CD4-positive, alpha-beta T cell treated with Interleukin-1 beta for 1 hour (primary cell): ENCODE results near the gene JAKMIP1.
A peak's percentile ranks its signal among the peaks of the same experiment; 100 is the strongest.
"Not testable (repeated sequence)": the region's sequence is repeated elsewhere in the genome, so short reads cannot be mapped to it uniquely, and the experiment has no call there.

ENCODE experiments used
- DNase-seq, 2 donors: peaks; one replicate each; pipeline ENCODE4 v3.0.0-alpha.2; 2020 to 2022

JAKMIP1 gene

DNA sequence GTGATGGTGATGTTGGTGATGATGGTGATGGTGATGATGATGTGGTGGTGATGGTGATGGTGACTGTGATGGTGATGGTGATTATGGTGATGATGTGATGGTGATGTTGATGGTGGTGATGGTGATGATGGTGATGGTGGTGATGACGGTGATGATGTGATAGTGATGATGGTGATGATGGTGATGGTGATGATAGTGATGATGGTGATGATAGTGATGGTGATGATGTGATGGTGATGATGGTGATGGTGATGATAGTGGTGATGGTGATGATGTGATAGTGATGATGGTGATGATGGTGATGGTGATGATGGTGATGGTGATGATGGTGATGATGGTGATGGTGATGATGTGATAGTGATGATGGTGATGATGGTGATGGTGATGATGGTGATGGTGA lies 196.9 kb downstream of the JAKMIP1 start:
- not testable (repeated sequence) for DNase-seq

DNA sequence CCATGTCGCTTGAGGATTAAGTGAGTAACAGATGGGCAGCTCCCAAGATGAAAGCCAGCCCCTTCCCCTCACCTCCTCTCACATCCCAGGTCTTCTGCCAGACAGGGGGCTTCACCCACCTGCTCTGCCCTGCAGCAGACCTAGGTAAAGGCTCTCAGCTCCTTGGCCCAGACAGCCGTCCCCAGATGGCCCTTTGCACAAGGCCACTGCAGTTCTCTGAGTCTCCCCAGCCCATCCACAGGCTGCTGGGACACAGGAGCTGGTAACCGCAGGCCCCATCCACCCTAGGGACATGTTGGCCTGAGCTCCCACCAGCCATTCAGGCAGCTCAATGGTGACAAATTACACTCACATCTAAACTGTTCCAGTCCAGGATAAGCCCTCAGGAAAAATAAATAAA lies 197.4 kb downstream of the JAKMIP1 start:
- no peak for DNase-seq

DNA sequence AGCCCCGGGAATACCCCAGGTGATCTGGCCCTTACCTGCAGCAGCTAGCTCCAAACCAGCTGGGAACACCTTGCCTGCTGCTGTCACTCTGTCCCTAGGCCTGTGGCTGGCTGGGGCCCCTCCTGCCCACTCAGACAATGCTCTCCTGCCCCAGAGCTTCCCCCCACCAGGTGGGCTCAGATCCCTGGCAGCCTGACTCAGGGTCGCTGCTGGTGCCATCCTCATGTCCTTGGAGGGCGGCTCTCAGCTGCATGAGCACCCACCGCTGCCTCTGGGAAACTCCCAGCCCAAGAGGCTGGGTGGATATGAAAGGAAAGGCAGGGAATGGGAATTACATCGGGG lies 197.9 kb downstream of the JAKMIP1 start:
- no peak for DNase-seq

DNA sequence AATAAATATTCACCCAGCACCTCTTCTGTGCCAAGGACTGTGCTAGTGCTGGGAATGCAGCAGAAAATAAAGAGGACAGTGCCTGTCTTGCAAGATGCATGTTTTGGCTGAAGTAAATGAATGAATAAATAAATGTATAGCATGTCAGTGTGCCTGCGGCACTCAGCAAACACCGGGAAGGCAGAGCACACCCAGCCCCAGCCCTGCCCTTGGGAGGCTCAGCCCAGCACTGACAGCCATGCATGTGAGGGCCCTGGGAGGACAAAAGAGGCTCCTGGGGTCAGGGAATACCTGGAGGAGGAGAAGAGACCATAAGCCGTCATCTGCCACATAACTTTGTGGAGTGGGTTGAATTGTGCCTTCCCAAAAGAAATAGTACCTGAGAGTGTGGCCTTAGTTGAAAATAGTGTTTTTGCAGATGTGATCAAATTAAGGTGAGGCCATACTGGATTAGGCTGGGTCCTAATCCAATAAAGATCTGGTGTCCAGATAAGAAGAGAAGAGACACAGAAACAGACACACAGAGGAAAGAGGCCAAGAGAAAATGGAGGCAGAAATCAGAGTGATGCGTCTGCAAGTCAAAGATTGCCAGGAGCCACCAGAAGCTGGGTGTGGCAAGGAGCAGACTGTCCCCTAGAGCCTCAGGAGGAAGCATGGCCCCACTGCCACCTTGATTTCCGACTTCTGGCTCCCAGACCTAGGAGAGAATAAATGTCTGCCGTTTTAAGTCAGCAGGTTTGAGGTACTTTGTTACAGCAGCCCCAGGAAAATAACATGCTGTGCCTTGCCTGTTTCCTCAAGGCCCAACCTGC lies 198.5 kb downstream of the JAKMIP1 start:
- DNase-seq = no peak

DNA sequence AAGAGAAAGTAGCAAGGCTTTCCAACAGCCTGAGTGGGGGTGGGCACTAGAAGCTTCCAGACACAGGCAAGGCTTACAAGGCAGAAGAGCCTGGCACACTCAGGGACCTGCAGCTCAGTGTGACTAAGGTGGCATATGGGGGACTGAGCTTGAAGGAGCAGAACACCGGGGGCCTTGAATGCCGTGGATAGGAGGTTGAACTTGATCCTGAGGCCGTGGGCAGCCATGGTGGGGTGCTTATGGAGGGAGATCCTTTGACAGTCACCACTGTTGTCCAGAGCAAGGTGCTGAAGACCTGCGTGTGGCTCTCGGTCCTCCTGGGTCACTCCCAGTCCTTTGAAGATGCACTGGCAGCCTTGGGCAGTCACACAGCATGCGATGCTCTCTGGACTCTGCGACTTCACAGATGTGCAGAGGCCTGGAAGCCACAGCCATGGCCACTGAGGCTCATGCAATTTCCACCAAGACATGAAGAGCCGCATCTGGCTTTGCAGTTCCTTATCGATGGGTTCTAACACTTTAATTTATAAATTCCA lies 200.5 kb downstream of the JAKMIP1 start:
- DNase-seq = no peak

DNA sequence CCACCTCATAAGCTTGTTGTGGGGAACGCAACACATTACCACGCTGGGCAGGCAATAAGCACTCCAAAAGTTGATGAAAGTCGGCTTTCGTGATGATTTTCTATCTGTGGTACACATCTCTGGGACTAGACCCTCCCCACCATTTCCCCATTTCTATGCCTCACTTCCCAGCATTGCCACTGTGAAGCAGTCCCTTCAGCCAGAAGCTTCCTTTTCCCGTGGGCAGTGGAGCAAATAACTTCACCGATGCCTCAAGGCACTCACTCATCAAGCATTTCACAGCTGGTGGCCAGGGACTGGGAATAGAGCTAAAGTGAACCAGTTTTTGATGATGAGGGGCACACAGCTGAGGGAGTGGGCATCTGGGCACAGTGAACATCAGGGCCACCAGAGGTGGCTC lies 201.0 kb downstream of the JAKMIP1 start:
- no peak for DNase-seq

DNA sequence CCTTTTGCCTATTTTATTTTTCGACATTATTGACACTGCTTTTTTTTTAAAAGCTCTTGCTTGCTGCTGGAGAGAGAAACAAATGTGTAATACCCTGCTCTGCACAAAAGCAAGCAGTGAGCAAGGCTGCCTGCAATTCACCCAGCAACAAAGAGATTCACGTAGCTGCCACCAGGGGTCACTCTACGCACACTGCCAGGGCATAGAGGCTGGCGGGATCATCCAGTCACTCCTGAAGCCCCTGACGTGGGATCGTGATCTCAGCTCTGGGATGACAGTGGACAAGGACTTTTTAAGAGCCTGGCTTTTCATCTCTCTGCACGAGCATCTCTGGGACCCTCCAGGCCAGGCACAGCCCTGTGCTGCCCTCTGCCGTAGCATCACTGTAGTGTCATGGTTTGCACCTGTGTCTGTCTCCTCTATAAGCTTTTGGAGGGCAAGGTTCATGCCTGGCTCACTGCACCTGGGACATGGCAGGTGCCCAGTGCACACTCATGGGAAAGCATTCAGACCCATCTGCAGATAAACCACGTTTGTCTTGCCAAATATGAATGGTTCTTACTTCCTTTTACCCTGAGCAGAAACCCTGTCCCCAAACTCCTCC lies 201.9 kb downstream of the JAKMIP1 start:
- DNase-seq = peak; percentile 23 to 39

DNA sequence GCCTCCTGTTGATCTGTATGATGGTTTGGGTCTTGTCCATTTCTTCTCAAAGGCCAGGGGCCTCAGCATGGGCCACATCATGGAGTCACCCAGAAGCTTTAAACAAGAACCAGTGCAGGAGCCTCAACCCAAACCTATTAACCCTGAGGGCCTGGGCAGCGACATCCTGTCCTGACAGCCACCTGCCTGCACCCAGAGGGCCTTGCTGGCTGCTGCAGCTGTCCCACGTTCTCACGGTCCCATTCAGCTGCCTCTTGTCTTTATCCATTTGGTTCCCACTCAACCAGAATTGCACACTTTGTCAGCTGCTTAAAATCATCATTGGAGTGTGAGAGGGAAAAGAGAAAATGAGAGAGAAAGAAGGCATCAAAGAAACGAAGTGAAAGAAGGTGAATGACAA lies 203.7 kb downstream of the JAKMIP1 start:
- no peak for DNase-seq

DNA sequence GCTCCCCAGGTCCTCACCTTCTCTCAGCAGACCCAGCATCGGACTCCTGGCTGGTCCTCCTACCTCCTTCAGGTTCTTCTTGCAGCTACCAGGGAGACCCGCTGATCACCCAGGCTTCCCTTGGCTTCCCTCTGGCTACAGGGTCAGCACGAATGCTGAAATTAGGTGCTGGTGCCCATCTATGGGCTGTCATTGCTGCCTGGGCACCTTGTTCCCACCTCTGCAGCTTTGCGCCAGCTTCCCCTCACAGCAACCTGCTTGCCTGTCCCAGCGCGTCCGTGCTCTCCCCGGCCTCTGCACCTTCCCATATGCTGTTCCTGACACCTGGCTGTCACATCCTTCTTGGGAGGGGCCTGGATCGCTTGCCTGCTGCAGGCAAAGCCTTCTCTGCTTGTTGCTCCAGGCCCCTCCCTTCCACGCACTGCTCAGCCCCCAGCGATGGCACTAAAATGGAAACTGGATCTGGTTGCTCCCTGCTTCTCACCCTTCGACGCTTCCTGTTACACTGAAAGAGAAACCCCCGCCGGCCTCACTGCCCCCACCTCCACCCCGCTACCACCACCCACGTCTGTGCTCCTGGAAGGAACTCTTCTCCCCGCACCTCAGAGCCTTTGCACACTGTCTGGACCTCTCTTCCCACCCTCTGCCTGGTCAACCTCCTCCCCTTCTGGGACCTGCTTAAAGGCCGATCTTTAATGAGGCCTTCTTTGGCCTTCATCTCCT lies 204.3 kb downstream of the JAKMIP1 start:
- no peak for DNase-seq

DNA sequence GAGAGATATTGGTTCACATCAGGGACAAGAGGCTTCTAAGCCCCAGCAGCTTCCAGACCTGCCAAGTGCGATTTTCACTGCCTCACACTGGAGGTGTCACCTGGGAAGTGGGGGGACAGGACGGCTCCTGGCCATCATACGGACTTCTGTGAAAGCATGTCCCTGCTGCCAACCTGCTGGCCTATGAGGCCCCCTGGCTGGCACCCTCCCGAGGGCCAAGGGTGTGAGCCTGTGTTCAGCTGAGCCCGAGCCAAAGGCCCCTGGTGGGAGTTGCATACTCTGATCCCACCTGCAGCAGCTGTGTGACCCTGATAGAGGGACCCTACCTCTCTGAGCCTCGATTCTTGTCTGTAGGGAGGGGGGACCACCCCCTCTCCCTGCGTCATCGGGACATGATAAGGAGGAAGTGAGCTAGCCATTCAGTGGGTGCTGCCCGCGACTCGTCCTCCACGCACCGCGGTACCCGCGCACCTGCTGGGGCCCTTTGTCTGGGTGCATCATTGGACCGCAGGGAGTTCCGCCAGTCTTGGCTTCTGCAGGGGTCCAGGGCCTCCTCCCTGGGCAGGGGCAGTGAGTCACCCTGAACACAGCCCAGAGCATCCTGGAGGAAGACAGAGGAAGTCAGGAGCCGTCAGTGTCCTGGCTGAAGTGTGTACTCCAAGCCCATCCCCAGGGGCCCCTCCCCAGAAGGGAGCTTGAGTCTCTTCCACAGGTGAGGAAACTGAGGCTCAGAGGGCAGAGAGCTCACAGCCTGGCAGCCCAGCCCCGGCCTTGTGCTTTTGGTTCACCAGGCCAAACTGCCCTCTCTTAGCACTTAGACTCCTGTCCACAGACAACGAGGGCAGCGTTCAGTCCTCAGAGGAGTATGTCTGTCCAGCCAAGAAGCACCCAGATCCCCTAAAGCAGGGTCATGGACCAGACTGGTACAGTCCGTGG lies 206.2 kb downstream of the JAKMIP1 start:
- no peak for DNase-seq

DNA sequence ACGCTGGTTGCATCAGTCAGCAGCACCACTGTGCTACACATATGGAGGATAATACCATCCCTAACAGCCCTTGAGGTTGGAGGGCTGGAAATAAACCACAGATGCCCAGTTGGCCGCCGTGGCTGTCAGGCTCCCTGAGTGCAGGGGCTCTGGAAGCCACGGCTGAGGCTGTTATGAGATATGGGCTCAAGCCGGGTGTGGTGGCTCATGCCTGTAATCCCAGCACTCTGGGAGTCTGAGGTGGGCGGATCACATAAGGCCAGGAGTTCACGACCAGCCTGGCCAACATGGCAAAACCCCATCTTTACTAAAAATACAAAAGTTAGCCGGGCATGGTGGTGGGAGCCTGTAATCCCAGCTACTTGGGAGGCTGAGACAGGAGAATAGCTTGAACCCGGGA lies 207.0 kb downstream of the JAKMIP1 start:
- not testable (repeated sequence) for DNase-seq

DNA sequence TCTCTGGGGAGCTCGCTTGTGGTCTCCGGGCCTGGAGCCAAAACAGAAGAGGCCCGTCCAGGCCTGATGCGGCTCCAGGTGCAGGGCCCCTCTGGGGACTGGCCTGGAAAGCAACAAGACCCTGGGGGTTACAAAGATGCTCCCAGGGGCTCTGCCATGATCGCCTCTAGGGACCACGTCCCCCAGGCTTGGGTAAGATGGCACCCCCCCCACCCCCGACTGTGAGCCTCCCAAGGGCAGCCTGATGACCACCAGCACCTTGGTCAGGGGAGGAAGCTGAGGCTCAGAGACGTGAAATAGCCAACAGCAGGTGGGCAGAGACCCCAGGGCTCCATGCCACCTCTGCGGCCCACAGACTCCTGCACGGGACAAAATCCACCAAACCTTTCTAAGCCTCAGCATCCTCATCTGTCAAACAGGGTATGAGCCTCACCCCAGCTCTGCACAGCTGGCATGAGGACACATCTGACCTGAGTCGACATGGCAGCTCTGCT lies 207.5 kb downstream of the JAKMIP1 start:
- no peak for DNase-seq

DNA sequence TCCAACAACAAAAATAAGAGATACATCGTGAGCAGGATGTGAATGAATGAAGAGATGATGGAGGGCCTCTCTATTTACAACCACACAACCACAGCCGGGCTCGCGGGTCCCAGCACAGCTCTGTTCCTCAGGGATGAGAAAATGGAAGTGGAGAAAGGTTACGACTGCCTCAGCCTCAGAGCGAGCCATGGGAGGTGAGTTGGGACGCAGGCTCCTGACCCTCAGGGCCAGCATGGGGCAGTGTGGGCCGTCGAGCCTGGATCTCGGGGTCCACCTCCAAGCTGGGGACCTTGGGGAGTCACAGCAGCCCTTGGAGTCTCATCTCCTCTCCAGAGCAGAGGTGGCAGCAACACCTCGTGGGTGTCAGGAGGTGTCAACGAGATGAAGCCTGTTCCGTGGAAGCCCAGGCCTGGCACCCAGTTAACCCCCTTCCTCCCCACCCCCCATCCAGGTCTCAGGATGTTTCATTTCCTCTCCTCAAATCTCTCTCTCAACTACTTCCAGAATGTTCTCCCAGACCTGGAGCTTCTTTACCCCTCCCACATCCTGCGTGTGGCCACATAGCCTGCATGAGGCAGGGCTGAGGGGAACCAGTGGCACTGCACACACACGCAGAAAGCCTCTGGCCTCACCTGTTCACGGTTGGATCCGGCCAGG lies 208.1 kb downstream of the JAKMIP1 start:
- DNase-seq = no peak

DNA sequence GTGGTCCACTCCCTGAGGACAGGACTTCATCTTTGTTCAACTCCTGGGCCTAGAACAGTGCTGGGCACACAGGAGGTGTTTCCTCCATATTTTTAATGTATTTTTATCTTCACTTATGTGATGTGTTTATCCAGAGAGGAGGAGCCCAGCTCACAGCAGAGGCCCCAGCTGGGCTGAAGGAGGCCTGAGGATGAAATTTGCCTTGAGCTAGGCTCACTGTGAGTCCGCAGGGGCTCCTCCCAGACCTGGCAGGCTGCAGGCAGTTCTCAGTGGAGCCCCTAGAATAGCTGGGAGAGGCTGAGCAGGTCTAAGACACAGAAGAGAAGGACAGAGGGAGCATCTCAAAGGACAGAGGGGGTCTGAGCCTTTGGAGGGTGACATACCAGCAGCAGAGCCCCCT lies 208.9 kb downstream of the JAKMIP1 start:
- no peak for DNase-seq

DNA sequence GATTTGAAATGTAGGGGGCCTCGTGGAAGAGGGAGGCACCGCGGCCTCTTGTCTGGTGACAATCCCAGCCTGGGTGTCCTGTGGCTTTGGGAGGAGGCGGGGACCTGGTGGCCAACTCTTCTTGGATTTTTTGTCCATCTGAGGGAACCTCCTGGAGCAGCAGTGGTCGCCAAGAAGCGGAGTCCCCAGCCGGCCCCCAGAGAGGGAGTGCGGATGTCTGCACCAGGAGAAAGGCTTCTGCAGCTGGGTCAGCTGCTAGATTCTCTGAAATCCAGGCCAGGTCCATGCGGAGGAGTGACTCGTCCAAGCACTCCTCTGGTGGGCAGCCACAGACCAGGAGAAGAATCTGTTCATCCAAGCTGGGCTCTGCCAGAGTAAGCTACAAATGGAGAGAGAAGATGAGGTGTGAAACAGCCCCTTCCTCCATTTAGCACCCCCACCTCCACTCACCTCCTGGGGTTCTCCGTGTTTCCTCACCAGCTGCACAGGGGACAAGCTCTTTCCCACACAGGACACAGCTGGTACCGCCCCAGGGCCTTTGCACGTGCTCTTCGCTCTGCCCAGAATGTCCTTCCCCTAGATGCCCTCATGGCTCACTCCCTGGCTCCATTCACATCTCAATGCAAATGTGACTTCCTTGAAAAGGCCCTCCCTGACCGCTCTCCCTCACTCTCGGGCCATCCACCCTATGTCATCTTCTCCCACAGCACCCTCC lies 209.7 kb downstream of the JAKMIP1 start:
- DNase-seq = no peak

DNA sequence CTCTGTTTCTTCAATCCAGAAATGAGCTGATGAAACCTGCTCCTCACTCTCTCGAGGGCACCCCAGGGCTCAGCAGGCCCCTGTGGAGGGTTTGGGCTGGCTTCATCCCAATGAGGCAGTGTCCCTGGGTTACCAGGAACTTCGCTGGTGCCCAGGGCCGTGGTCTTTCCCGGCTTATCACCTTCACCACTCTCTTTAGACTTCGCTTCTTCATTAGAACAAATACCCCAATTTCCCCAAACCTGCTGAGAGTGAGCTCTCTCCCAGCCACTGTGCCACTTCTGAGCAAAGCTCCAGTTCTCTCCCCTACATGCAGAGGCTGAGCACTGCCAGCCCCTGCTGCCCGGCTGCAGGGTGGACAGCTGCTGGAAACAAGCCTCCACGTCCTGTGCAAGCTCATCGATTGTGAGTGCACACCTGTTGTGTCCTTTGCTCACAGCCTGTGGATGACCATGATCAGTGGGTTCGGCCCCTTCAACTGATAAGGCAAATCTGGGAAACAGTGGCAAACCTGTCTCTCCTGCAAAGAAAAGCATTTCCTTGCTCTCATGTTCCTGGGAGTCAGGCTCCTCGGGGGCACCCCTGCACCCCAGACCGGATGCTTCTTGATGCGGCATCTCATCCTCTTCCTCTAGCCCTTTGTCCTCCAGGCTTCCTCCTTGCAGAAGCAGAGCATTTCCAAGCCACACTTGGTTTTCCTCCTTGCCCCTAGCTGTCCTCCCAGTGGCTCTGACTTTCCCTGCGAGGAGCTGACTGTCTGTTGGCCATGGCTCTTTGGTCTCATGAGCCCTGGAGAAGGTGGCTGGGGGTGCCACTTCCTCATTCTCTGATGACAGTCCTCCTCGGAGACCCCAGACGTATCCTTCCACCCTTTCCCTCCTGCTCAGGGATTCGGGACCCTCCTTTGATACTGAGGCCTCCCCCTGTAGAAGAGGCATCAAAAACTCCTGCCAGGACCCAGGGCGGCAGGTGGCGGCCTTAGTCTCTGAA lies 210.8 kb downstream of the JAKMIP1 start:
- DNase-seq = no peak

DNA sequence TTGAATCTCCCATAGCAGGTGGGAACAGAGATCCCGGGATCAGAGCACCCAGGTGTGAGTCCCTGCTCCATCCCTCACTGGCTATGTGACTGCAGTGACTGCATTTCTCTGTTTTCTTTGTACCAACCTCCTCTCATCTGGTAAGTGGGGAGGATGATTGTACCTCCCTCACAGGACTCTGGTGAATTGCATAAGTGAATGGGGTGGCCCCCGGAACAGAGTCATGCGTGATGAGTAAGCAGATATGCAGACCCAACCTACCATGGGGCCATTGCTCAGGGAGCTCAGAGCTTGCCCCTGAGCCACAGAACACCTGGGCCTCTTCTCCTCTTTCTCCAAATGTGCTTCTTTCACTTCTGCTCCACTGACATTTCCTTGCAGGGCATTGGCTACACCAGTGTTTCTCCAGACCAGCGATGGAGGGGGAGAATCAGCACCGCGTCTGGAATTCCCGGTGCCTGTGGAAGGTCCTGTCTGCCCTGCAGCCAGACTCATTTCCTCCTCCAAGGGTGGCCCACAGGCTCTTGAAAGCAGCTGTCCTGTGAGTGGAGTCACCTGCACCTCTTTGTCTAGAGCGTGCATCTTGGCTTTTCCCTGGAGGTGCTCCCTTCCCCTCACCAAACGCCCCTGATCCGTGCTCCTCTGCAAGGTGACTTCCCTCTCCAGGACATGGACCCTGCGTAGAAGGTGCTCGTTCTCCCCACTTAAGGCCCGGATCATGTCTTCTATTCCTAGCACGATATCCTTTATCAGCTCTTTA lies 212.1 kb downstream of the JAKMIP1 start:
- no peak for DNase-seq

DNA sequence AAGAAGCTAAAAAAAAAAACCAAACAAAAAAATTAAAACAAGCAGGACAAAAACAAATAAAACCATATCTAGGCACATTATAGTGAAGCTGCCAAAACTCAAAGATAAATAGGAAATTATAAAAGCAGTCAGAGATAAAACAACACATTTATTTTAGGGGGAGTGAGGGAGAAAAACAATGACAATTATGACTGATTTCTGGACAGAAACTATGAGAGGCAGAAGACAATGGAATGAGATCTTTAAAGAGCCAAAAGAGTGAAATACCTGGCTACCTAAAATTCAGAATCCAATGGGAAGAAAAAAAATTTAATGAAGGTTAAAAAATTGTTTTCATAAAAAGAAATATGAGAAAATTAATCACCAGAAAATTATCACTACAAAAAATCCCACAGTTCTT lies 215.5 kb downstream of the JAKMIP1 start:
- DNase-seq = no peak
